HG03045 (cell line): ENCODE measurements around the gene ENTPD7.
"Not testable (repeated sequence)": the region's sequence is repeated elsewhere in the genome, so short reads cannot be mapped to it uniquely, and the experiment has no call there.

Experiments used
- ATAC-seq: cut with Tn5 transposase; IDR thresholded peaks from one replicate; pipeline ENCODE4 v1.9.1; 2021; ENCODE audit warnings: mild to moderate bottlenecking, moderate library complexity; ENCODE audit not compliant: unreplicated experiment

ENTPD7 gene

DNA sequence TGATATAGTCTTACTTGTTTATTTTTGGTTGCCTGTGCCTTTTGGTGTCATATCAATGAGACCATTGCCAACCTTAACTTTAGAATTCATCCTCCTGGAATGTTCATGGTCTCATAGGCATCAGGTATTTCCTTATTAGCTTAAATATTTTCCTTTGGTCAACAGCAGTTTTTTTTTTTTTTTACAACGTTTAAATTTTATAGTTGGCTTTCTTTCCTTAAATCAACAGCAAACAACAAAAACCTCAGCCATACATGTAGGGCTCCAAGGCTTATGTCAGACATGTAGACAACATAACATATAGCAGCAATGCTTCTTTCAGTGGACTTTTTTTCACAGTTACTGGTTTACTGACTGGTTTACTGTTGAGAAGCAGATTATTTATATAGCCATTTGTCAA lies 22.7 kb downstream of the ENTPD7 start:
- ATAC-seq, result no peak

DNA sequence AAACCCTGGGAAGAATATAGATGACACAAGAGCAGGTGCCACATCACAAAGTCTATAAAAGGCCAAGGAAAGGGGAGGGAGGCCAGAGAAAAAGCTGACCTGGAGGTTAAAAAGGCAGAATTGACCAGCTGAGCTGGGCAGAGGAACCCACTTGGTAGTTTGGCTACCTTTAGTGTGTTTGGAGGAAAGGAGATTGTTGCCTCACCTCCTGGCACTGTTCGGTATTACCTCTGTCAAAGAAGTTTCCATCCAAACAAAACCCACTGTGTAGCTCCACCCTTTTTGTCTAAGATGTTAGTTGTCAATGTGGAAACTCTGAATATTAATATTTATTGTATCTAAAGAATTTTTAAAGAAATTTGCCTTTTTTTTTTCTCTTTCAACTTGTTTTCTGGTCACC lies 23.4 kb downstream of the ENTPD7 start:
- no peak for ATAC-seq

DNA sequence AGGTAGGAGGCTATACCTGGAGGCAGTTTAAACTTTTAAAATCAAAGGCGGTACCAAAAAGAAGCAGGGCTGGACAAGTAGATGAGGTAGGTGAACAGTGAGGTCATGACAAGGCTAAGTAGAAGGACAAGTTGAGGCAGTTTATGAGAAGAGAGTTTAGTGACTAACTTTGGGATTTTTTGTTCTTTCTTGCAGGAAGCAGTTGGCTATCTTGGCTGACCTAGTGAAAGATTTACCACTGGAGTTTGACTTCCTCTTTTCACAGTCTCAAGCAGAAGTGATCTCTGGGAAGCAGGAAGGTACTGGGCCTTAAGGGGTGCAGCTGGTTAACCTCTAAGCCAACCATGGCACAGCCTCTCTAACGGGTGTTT lies 26.3 kb downstream of the ENTPD7 start:
- ATAC-seq, result peak; percentile 73

DNA sequence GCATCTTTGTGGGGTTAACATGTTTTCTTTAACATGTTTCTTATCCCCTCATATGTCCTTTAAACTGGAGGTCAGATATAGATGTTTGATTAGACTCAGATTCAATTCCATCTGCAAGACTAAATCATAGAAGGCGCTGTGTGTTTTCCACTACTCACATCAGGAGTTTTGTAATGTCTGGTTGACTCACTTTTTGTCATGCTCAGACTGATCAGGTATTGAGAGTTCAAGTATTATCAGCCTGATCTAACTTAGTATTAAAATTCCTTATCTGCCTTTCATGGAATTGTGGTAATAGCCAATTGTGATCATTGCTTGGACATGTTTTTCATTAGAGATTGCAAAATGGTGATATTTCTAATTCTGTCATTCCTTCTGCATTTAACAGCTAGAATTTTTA lies 30.2 kb downstream of the ENTPD7 start:
- no peak for ATAC-seq

DNA sequence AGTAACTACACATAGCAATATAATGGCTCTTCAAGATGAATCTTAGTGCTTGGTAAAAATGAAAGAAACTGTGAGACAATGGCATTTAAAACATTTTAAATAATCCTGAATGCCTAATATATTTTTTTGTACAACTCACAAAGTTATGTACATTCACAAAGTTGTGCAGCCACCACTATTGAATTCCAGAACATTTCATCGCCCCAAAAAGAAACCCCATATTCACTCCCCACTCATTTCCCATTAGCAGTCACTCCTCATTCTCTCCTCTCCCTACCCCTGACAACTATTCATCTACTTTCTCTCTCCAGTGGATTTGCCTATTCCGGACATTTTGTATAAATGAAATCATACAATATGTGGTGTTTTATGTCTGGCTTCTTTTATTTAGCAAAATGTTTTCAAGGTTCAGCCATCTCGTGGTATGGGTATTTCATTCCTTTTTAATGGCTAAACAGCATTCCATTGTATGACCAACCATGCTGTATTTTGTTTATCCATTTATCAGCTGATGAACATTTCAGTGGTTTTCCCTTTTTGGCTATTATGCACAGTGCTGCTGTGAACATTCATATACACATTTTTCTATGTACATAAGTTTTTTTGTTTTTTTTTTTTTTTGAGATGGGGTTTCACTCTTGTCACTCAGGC lies 34.7 kb downstream of the ENTPD7 start:
- no peak for ATAC-seq

DNA sequence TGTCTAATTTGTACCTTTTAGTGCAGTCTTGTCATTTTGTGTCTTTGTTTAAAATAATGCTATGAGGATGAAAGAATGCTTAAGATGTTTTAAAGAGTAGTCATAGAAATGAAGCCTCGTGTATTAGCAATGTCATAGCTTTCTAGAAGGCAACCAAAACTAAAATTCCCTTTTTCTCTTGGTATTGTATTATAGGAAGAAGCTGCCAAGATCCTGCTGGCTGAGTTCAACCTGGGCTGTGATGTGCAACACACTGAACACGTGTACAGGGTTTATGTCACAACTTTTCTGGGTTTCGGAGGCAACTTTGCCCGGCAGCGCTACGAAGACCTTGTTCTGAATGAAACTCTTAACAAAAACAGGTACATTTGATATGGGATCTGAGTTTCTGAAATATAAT lies 36.5 kb downstream of the ENTPD7 start:
- no peak for ATAC-seq

DNA sequence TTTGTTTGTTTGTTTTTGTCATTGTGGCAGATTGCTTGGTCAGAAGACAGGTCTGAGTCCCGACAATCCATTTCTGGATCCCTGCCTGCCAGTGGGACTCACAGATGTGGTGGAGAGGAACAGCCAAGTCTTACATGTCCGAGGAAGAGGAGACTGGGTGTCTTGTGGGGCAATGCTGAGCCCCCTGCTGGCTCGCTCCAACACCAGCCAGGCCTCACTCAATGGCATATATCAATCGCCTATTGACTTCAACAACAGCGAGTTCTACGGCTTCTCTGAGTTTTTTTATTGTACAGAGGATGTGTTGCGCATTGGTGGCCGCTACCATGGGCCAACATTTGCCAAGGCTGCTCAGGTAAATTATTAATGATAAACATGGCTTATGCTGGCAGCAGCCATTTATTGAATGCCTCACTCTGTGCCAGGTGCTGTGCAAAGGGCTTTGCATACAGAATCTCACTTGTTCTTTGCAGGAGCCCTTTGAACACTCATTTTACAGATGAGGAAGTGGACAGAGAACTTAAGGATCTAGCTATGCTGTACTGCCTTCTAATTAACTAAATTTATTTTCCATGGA lies 39.3 kb downstream of the ENTPD7 start:
- no peak for ATAC-seq

DNA sequence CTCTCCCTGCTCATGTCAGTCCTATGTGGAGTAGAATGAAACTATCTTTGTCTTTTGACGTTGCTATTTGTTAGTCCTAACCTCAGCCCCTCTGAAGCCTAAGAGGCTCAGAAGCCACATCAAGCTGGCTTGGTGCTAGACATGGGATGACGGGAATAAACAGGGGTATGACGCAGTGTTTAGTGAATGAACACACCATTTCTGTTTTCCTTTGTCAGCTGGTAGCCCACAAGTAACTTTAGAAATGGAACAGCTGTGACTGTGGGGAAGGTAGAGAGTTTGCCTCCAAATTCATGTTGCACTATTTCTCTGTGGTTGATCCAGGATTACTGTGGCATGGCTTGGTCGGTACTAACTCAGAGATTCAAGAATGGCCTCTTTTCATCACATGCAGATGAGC lies 41.3 kb downstream of the ENTPD7 start:
- ATAC-seq, result no peak

DNA sequence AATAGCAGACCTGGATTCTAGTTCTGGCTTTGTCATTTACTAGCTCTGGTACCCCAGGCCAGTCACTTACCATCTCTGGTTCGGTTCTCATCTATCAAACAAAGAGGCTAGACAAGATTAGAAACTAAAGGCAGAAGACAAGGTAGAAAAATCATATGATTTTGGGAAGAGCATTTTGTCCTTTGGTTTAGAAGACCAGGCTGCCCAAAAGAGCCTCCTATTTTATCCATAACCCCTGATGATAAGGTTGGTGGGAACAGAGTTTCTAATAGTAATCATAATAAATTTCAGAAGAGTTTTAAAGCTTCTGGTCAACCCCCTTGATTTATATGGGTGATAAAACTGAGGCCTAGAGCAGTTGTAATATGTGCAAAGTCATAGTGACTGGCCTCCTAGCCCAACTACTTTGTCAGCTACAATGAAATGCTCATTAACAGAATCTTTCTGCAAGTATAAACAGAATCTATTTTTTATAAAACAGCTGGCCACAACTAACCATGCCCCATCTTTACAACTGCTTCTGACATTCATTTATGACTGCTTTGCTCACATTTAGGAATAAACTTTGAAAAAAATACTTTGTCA lies 49.2 kb downstream of the ENTPD7 start:
- no peak for ATAC-seq

DNA sequence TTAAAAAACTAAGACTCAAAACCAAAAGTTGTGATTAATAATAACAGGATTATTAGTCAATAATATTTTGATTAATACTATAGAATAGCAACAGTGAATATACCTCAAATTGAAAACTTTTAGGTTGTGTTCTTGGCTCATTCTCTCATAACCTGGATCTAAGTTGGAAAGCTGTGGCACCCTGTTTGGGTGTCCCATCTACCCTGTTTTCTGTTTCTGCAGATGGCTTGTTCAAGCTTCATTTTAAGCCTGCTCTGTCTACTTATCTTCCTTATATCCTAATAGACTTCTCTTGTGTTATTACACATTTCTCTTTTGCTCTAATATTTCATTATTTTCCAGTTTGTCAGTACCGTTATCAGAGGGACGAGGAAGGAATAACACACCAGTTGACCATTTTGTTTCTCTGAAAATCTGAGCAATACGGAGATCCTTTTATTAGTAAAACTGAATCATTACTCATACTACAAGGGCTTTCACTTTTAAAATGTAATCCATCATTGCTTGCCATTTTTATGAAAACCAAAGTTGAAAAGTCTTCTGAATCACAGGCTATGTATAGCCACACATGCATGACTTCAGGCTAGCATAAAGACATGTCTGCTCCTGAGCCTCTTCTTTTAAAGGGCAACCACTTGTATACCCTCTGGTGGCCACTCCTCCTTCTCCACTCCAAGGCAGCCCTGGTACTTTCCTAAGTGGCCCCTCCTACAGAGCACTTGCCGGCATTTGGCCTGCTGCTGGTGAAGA lies 50.3 kb downstream of the ENTPD7 start:
- ATAC-seq, result peak; percentile 69

DNA sequence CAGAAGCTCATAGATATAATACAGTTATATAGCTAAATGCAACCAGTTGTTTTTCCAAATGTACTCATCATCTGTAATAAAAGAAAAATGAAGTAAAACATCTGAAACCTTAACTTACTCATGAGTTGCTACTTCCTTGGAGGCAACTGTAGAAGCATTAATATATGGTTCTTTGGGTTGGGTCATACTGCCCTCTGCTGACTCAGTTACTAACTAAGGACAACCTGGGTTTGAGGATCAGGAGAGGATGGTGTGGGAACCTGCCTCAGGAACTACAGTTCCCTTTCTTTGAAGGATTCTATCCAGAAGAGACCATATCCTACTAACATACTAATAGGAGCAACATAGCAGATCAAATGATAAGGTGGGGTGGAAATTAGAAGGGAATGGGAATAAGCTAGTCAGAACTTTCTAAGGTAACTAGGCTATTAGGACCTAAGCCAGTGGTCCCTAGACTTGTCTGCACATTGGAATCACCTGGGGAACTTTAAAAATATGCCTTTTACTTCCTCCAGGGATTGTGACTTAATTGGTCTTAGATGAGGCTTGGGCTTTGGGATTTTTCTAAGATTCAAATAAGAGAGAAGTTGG lies 51.9 kb downstream of the ENTPD7 start:
- ATAC-seq, result no peak

DNA sequence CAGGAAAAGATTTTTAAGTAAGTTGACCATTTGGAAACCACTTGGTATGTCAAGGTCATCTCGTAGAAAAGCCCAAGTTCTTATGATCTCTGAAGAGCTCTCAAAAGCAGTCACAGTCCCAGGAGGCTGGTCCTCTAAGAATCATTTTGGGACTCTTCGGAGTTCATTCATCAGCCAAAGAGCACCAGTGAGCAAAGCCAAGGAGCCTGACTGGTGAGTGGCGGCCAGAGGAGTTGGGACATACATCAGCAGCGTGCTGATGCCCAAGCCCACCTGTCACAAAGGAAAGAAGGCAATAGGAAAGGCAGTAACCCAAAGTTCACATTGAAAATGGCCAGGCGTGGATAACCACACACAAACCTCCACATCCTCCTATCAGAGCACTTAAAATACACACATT lies 55.1 kb downstream of the ENTPD7 start:
- no peak for ATAC-seq

DNA sequence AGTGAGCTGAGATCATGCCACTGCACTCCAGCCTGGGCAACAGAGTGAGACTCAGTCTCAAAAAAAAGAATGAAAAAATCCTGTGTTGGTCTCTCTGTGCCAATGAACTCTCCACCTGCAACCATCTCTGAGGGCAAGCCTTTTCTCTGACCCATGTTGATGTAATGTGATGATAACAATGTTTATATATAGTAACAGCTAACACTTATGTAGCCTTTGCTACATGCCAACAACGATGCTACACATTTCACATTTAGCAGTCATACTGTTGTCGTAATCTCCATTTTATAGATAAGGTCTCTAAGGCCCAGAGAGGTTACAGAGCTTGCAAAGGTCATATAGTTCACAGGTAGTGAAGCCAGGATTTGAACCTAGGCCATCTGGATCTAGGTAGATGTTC lies 61.1 kb downstream of the ENTPD7 start:
- no peak for ATAC-seq

DNA sequence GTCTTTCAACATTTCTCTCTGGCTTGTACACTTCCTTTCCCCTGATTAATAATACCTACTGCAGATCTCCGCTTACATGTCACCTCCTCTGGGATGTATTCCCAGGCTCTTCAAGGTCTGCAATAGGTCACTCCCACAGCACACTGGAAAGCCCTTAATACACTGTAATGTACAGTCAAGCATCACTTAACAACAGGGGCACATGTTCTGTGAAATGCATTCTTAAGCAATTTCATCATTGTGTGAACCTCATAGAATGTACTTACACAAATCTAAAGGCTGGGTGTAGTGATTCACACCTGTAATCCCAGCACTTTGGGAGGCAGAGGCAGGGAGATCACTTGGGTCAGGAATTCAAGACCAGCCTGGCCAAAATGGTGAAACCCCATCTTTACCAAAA lies 70.7 kb downstream of the ENTPD7 start:
- no peak for ATAC-seq

DNA sequence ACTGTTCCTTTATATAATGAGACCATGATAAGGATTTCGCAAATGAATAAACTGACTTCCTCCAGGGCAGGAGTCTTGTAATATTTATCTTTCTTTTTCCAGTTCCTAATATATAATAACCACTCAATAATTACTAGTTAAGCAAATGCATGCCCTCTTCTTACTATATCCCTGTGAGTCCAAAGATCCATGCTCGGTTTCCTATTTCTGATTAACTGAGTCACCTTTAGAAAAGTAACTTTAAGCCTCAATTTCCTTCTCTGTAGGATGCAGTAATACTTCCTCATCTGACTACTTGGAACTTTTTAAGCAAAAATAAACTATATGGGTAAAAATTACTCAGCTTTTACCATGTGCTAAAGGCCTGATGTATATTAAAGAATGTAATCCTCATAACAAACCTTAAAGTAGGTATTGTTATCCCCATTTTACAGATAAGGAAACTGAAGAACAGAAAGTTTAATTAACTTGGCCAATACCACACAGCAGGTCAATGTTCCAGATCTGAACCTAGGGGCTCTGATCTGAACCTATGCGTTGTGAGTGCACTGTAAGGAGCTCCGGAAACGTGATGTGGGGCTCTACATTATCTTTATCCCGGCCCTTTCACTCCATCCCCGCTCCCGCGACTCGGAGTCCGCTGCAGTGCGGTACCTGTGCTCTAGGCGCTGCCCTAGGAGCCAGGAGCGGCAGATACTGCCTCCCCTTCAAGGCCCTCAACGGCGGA lies 72.2 kb downstream of the ENTPD7 start:
- peak; percentile 42 for ATAC-seq

DNA sequence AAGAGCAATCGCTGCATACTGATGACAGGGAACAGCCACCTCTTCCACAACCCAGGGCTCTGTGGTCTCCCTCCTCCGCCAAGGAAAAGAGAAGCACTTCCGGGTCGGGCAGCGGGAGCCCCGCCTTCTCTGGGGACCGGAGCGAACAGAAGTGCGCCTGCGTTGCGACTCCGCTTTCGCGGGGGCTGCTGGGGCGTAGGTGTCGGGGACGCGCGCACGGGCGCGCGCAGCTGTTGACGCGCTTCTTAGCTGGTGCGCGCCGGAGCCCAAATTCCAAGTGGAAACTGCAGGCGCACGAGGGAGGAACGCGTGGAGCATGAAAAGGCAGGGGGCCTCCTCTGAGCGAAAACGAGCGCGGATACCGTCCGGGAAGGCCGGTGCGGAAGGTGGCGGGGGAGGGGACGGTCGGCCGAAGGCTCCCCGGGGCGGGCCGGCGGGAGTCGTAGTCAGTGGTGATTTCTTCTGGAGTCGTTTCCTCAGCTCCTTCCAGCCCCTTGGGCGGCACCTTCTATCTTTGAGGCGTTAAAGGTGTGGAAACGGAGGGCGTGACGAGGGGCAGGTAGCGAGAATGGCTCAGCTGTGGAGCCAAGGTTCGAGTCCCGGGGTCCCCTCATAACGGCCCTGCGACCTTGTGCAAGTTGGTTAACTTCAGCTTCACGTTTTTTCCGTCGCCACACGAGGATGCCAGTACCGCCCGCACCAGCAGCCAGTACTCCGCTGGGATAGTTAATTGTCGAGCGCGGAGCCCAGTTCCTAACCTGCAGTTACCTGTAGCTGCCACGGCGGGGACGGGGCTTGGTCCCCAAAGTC lies 72.9 kb downstream of the ENTPD7 start, which contains the start of the genes COX15 and CUTC:
Gene COX15 (minus strand): TSS at position 95 of the 810 bp plus-strand sequence. CDS start 78 bp downstream, at position 17.
Gene CUTC (plus strand): TSS at position 202 of the 810 bp plus-strand sequence. CDS start 115 bp downstream, at position 317.
- ATAC-seq, result peak; percentile 91

DNA sequence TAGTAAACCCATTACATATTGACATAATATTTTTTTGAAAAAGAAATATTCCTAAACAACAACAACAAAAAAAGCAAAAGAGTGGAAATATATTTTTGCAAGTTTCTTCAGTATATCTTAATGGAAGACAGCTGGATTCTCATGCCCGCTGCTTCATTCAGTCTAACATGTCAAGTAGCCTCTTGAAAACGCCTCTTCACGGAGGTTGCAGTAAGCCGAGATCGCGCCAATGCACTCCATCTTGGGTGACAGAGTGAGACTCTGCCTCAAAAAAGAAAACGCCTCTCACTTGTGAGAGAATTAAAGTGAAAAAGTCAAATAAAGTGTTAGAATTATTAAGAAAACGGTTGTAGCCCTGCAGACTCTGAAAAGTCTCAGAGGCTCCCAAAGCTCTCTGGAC lies 74.1 kb downstream of the ENTPD7 start:
- no peak for ATAC-seq

DNA sequence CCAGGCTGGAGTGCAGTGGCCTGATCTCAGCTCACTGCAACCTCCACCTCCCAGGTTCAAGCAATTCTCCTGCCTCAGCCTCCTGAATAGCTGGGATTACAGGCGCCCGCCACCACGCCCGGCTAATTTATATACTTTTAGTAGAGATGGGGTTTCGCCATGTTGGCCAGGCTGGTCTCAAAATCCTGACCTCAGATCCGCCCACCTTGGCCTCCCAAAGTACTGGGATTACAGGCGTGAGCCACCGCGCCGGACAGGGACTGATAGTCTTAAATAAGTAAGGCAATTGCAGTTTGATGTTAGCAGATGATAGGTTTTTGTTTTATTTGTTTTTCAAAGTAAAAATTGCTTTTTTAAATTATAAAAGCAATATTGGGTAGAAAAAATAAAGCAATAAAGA lies 74.8 kb downstream of the ENTPD7 start:
- ATAC-seq, result not testable (repeated sequence)

DNA sequence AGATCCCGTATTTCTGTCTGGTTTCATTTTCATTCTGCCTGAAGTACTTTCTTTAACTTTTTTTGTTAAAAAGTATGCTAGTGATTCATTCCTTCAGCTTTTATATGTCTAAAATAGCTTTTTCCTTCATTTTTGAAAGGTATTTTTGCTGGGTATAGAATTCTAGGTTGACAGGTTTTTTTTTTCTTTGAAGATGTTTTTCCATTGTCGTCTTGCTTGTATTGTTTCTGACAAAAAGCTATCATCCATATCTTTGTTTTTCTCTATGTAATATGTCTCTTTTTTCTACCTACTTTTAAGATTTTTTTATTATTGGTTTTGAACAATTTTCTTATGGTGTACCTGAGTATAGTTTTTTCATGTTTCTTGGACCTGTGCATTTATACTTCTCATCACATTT lies 81.0 kb downstream of the ENTPD7 start:
- no peak for ATAC-seq
